GM18951 (cell line): Measurements from ENCODE around the gene HBS1L.
"Not testable (repeated sequence)": the region's sequence is repeated elsewhere in the genome, so short reads cannot be mapped to it uniquely, and the experiment has no call there.

Experiments
- POLR2A ChIP-seq: IDR thresholded peaks from 4 replicates; pipeline ENCODE4 v1.6.1; 2011; ENCODE audit warnings: mild to moderate bottlenecking; ENCODE audit not compliant: insufficient read length, insufficient read depth; ENCODE audit errors: extremely low read depth
- in situ Hi-C: fragments of 300-500 bp; cut with MboI; formaldehyde crosslinking; loops from one replicate; pipeline ENCODE4 v1.12.0; 2022; ENCODE audit warnings: low sequenced_read_pairs, mixed read lengths, inconsistent platforms; ENCODE audit not compliant: unreplicated experiment

The HBS1L gene

GRCh38 chr6:135066806-135067205 is 12.2 kb upstream of the HBS1L start:
- in situ Hi-C loops, result no loop called here
- no peak for TF ChIP-seq POLR2A

DNA sequence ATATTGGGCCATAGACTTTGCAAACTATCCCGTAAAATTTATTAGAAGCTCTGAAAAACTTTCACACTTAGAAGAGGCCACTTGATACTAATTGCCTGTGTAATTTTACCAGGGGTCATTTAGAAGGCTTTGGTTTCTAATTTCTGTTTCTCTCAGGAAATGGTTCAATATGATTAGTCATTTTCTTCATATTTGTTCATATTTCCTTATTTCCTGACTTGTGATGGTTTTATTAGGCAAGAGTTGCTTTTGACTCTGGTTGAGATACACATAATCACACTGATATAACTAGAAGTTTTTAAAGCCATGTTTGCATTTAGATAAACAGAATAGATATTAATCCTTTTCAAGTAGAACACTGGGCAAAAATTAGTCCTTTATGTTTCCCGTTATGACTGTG is 11.8 kb upstream of the HBS1L start:
- in situ Hi-C loops, result no loop called here
- TF ChIP-seq POLR2A, result no peak

GRCh38 chr6:135064586-135064985 is 10.0 kb upstream of the HBS1L start:
- TF ChIP-seq POLR2A, result no peak
- in situ Hi-C loops, result no loop called here

- in situ Hi-C loops, result no loop called here
- TF ChIP-seq POLR2A, result no peak
Observed at GRCh38 chr6:135063926-135064325, 9.3 kb upstream of the HBS1L start.

DNA sequence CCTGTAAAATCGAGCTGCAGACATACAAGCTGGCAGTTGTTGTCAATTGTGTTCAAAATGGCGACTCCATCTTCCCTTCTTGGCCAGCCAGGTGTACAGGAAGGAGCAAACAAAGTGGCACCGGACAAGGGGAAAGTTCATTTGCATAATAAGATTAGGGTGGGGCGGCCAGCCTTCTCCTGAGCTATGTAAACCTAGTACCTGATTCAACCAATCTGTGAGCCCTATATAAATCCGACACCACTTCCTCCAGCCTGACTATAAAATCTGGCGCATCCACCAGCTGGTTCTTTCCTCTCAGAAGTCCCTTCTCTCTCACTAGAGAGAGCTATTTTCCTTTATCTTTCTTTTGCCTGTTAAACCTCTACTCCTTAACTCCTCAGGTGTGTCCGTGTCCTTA is 8.1 kb upstream of the HBS1L start:
- in situ Hi-C loops, result no loop called here
- TF ChIP-seq POLR2A, result no peak

DNA sequence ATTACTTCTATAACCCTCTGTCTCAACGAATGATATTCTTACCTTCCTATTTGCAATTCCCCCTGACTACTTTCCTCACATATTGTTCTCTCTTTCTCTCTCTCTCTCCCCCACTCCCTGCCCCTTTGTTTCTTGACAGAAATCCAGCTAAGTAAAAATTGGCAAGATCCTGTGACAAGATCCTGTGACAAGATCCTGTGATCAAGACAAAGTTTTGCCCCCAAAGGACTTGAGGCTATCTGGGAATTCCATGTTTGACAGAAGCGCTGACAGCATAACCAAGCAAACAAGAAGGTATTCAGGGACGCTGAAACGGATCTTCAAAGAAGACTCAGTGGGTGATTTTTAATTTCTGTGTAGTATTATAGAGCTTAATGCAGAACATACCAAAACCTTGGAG is 5.5 kb upstream of the HBS1L start:
- TF ChIP-seq POLR2A, result no peak
- in situ Hi-C loops, result no loop called here

GRCh38 chr6:135058299-135058698 is 3.7 kb upstream of the HBS1L start:
- in situ Hi-C loops, result not testable (repeated sequence)

DNA sequence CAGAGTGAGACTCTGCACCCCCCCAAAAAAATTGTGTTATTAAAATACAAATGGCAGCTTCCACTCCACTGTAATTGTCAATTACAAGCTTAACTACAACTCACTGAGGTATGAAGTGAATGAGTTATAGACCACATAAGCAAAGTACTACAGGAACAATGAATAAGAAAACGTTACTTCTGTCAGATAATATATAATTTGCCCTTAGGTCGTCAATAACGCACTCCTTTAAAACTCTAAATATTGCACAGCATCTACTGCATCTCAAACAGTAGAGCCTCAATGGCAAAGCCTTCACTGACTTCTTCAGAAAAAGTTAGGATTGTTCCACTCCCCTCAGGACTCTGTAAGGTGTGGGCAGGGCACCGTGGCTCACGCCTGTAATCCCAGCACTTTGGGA is 2.0 kb upstream of the HBS1L start:
- no peak for TF ChIP-seq POLR2A
- in situ Hi-C loops, result no loop called here

GRCh38 chr6:135054226-135054568 is 425 bp downstream of the HBS1L start:
- TF ChIP-seq POLR2A, result no peak
- in situ Hi-C loops, result no loop called here

DNA sequence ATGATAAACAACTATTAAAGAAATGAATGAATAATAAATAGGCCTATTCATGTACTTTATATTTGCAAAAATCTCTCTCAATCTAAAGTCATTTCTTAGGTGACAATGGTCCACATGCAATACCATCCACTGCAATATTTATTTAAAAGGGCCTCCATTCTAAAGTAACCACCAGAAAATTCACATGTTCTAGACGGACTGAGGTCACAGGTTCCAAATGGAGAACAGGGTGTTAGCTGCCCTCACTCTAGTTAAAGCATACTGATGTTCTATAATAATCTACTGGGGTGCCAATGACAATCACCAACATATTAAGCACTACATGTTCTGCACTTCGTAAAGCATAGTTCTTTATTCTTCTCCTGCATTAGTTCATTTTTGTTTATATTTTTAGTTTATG is 1.2 kb downstream of the HBS1L start:
- TF ChIP-seq POLR2A, result no peak
- in situ Hi-C loops, result no loop called here

GRCh38 chr6:135052939-135053338 is 1.7 kb downstream of the HBS1L start:
- TF ChIP-seq POLR2A, result no peak
- in situ Hi-C loops, result no loop called here

DNA sequence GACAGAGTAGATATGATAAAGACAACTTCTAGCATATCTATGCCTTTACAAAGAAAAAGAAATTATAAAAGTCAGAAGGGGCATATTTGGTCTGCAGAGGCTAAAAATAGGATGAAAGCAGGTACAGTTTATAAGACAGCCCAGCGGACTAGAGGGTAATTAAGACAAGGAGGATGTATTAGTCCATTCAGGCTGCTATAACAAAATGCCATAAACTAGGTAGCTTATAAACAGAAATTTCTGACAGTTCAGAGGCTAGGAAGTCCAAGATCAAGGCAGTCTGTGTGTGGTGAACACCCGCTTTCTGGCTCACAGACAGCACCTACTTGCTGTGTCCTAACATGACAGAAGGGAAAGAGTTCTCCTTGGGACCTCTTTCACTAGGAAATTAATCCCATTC is 5.7 kb downstream of the HBS1L start:
- in situ Hi-C loops, result no loop called here
- no peak for TF ChIP-seq POLR2A

DNA sequence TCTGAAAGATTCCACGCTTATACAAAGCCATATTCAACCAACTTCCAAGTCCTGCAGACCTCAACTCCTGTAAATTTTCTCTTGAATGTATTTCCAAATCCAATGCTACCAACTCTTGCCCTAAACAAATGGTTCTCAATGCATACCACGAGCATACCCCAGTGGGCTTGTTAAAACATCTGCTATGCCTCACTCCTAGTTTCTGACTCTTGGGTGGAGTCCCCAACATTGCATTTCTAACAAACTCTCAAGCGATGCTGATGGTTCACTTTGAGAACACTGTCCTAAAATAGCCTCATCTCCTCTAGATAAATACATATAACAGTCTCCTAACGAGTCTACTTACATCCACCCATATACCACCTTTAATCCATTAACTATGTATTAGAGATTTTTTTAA is 7.3 kb downstream of the HBS1L start:
- in situ Hi-C loops, result no loop called here
- no peak for TF ChIP-seq POLR2A

- no peak for TF ChIP-seq POLR2A
- in situ Hi-C loops, result no loop called here
Observed at GRCh38 chr6:135046912-135047311, 7.7 kb downstream of the HBS1L start.

- in situ Hi-C loops, result no loop called here
- no peak for TF ChIP-seq POLR2A
Observed at GRCh38 chr6:135044639-135045038, 10.0 kb downstream of the HBS1L start.
